Activated naive CD4-positive, alpha-beta T cell (primary cell): ENCODE measurements around the gene PHF21A.
"Not testable (repeated sequence)": the region's sequence is repeated elsewhere in the genome, so short reads cannot be mapped to it uniquely, and the experiment has no call there.

Experiments used
- DNase-seq, 4 experiments: peaks; one replicate each; lab custom pipeline; 2025; lab: John Stamatoyannopoulos, UW

PHF21A gene

DNA sequence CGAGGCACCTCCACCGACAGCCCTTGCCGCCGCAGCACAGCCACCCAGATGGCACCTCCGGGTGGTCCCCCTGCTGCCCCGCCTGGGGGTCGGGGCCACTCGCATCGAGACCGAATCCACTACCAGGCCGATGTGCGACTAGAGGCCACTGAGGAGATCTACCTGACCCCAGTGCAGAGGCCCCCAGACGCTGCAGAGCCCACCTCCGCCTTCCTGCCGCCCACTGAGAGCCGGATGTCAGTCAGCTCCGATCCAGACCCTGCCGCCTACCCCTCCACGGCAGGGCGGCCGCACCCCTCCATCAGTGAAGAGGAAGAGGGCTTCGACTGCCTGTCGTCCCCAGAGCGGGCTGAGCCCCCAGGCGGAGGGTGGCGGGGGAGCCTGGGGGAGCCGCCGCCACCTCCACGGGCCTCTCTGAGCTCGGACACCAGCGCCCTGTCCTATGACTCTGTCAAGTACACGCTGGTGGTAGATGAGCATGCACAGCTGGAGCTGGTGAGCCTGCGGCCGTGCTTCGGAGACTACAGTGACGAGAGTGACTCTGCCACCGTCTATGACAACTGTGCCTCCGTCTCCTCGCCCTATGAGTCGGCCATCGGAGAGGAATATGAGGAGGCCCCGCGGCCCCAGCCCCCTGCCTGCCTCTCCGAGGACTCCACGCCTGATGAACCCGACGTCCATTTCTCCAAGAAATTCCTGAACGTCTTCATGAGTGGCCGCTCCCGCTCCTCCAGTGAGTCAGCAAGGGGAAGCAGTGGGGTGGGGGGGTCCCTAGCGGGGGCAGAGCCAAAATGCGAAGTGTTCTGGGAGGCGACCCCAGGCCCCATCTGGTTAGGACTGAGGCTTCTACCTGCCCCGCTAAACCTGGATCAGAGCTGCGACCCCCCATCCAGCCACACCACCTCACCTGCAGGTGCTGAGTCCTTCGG lies 218.5 kb downstream of the PHF21A start:
- DNase-seq, result no peak

DNA sequence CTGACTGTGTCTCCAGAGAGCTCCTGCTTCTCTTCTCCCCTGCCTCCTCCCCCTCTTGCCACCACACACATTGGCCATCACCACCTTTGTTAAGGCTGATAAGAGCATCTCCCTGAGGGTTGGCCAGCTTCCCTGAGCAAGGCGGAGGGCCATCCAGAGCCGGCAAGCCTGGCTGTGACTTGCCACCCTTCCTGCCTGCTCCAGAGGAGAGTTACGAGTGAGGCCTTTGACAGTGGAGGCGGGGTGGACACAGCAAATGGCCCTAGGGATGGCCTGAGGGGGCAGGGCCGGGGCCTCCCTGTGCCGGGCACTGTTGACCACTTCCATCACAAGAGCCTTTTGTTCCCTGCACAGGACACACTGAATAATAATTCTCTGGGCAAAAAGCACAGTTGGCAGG lies 219.6 kb downstream of the PHF21A start:
- no peak for DNase-seq

DNA sequence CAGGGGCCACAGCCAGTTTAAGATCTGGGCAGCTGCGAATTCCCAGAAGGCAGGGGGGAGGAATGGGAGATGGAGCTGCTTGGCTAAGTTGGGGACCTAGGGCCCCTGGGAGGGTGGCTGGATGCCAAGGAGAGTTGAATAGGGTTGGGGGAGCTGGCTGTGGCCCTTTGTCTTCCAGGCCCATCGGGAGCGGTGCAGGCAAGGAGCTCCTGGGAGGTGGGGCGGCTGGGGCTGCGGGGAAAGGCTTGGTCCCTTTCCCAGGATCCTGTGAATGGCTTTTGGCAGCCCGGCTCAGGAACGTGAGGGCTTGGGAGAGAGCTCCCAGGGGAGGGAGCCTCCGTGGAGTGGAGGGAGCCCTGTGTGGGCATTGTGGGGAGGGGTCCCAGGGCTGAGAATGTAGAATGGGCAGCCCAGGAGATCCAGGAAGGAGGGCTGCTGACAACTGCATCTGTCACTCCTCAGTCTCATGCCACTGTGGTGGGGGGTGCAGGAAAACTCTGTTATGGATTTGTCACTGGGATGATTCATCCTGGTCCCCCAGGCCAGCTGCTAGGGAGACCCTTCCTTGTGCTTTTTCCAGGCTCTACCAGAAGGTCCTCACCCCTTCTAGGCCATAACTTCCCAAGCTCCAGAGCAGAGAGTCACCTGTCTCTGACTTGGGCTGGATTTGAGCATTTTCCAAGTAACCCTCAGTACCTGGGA lies 220.2 kb downstream of the PHF21A start:
- no peak for DNase-seq

DNA sequence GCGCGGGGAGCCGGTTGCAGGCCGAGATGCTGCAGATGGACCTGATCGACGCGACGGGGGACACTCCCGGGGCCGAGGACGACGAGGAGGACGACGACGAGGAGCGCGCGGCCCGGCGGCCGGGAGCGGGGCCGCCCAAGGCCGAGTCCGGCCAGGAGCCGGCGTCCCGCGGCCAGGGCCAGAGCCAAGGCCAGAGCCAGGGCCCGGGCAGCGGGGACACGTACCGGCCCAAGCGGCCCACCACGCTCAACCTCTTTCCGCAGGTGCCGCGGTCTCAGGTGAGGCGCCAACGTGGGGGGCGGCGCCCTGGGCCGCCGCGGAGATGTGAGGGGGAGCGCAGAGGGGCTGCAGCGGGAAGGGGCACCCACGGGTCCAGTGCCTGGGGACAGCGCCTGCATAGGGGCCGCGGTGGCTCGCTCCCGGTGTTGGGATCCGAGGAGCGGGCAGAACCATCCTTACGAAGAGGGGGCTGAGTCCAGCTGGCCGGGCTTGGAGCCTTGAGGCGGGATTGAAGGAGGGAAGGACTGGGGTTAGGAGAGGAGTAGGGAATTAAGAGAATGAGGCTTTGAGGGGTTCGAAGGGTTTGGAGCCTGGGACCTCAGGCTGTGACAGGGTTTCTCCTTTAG lies 221.0 kb downstream of the PHF21A start:
- DNase-seq, result not testable (repeated sequence)

DNA sequence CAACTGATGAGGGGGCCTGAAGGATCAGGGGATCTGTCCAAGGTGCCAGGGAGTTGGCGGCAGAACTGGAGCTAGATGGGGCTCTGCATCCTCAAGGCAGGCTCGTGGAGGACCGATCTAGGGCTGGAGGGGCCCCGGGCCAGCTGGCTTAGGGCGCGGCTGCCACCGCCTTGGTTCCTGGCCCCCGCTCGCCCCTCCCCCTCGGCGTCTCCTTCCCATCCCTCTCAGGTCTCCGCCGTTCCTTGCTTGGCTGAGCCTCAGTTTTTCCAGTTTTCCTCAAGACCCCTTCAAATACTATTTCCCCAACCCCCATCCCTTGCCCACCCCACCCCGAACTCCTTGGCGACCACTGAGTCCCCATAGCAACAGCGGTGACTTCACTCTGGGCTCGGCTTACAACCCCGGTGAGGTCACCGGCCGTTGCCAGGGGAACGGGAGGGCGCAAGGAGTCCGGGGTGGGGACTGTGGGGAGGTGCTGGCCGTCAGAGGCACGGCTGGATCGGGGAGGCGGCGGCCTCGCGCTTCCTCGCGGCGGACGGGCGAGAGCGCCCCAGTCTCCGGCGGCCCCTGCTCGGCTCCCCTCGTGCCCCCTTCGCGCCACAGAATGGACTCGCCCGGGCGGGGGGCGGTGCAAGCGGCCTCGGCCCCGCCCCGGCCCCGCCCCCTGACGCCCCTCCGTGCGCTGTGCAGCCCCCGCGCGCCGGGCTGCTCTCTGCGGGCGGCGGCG lies 221.6 kb downstream of the PHF21A start:
- peak in 1 of 4 experiments; percentile 40 for DNase-seq

DNA sequence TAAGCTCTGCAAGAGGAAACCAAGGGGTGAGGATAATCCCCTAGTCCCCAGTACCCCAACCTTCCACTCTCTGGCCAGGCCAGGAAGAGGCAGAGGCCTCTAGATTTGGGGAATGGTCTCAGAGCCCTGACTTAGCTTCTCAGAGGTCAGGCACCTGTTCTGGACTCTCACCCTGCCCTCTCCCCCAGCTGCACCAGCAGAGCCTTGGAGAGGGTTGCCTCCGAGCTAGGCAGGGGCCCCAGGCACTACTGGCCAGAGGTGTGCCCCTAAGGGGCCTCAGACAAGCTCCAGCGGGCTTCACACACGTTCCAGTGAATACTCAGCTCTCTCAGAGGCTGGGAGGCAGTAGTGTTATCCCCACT lies 222.2 kb downstream of the PHF21A start:
- no peak for DNase-seq

DNA sequence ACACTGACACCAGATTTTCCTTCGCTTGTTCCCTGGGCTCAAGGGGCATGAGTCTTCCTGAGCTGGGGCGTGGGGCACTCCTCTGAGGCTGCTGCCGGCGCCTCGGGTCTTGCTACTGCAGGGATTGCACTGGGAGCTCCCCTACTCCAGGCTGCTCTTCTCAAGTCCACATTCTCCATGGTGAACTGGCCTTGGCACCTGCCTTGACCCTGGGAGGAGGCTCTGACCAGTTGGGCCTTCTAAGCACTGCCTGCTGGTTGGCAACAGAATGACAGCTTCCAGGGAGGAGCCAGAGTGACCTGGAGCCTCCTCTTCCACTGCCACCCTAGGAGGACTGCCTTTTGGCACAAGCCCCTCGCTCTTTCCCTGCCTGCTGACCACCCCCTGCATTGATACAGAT lies 223.7 kb downstream of the PHF21A start:
- no peak for DNase-seq

DNA sequence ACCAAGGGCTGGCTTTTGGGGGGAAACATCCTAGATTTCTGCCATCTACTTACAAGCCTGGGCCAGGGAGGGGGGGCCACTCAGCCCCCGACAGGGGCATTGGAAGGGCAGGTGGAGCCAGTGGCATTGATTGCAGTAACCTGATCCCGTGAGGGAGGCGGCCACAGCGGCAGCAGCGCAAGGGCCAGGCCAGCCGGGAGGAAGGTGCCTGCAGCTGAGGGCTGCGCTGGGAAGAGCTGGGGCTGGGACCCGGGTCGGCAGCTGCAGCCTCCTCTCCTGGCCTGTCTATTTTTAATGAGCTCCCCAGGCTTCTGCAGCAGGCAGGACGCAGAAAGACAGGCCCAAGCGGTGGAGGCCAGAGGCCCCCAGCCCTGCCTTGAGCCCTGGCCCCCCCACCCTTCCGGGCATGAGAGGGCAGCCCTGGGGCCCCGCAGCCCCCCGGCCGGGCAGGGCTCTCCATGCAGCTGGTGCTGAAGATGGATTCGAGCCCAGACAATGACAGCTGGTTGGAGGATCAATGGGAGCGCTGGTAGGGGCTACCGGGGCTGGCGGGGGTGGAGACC lies 224.8 kb downstream of the PHF21A start:
- DNase-seq, result no peak

DNA sequence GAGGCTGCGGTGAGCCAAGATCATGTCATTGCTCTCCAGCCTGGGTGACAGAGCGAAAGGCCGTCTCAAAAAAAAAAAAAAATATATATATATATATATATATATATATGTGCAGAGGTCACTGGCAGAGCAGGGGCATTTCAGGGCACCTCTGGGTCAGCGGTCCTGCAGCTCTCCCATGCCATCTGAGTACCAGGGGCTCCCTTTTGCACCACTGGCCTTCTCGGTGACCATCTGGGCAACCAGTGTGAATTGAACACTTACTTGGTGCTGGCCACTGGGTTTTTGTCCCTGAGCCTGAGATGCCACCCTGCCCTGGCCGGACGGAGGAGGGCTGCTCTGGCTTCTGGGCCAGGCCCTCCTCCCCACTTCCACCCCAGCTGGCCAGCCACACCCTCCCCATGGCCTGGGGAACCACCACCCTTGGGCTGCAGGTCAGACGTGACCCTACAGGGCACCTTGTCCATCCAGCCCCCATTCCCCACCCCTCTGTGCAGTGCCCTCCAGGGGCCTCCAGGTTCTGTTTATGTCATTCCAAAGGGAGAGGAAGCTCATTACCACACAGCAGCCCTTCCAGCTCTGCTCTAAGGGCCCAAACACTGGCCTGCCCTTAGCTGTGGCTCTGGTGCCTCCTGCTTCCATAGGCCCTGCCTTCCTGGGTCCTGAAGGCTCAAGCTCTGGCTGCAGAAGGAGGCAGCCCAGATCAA lies 225.5 kb downstream of the PHF21A start:
- no peak for DNase-seq

DNA sequence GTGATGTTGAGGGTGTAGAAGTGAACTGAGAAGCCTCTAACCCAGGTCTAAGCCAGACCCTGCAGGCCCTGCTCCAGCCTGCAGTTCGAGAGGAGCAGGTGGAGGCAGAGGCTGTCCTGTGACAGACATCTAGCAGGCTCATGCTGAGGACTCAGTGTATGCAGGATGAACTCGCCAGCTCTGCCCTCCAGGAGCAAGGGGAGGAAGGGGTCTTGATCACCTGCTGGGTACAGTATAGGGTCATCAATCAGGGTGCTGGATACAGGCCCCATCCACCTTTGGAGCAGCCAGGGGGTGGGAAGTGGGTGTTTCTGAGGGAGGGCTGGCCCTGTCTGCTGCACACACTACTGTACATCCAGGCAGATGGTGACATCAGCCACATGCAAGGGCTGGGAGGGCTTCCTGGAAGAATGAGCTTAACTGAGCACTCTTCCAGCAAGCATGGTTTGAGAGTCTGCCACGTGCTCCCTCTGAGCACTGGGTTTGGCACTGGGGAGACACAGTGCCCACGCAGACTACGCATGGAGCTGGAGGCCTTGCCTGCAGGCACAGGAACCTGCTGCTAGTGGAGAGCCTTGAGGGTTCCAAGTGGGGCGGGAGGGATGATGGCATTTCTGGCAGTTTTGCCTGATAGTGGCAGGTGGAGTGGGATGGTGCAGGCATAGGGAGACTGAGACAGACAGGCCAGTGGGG lies 226.6 kb downstream of the PHF21A start:
- DNase-seq, result no peak

DNA sequence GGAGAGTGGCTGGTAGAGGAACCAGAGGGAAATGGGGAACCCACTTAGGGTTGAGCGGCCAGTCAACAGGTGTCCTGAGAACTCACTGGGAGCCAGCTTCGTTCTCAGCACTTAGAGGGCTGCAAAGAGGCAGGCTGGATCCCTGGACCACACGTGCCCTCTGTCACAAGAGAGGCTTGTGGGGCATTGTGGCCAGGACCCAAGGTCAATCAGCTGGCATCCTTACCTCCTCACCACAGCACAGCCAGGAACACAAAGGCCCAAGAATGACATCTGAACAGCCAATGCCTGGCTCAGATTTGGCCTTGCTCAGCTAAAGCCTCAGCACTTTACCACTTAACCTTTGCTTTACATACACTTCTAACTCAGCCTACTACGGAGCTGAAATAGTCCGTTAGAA lies 228.4 kb downstream of the PHF21A start:
- DNase-seq, result no peak

DNA sequence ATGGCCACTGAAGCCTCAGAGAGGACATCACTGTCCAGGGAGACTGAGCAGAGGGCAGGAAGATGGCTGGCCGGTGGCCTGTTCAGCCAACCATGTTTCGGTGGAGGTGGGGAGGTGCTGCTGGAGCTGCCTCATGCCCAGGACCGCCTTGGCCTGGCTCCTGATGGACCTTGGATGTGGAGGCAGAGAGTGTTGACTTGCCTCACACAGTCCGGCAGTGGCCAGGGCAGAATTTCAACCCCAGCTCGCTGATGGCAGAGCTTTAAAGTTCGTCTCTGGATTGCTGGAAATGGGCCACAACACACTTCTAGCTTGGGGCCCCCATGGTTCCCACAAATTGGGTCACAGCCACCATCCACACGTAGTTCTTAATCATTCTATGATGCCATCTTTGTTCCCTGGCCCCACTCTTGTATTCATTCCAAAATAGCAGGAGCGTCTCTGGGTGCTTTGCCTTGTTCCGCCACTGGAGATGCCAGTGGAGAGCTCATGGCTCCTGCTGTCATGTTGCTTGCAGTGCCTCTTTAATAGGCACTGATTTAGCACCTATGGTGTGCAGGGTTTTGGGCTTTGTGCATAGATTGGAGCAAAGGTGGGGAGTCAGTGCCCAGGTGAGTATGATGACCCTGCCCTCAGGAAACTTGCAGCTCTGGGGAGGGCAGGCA lies 230.2 kb downstream of the PHF21A start:
- DNase-seq, result no peak

DNA sequence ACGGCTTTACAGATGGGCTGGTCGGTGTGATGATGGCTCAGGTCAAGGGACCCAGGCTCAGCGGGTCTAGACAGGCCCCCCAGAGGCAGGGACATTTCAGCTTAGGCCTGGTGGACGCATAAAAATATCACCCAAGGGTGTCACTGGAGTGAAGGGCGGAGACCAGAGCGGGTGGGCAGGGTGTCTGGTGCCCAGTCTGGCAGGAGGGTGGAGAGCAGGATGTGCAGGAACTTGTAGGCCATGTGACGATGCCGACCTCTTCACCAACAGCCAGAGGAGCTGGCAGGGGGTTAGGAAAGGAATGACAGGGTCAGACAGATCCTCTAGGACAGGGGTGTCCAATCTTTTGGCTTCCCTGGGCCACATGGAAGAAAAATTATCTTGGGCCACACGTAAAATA lies 231.3 kb downstream of the PHF21A start:
- no peak for DNase-seq

DNA sequence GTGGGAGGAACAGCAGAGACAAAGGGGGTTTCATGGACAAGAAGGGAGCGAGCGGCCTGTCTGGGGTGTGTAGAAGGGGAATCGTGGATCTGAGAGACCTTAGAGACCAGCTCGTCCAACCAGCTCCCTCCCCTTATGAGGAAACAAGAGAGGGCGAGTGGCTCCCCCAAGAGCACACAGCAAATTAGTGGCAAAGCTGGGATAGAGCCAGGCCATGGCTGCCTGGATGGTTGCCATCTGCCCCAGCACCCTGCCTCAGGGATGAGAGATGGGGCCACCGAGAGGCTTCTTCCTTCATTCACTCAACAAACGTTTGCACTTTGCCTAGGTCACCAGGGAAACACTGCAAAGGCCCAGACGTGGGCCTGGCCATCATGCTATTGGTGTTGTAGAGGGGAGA lies 231.7 kb downstream of the PHF21A start:
- no peak for DNase-seq

DNA sequence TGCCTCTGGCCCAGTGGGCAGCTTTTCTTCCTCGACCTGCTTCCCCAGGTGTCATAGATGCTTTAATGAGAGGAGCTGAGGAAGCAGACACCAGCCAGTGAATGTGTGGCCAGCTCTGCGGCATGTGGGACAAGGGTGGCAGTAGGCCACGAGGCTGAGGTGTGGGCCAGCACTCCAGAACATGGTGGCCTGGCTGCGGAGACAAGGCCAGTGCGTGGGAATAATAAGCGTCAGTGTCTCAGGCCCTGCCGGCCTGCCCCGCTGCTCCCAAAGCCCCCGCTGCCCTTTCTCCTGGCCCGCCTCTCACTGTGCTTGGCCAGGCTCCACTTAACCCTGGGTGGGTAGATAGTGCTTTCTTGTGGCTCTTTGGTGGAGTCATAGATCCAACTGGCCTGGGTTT lies 233.7 kb downstream of the PHF21A start:
- no peak for DNase-seq

DNA sequence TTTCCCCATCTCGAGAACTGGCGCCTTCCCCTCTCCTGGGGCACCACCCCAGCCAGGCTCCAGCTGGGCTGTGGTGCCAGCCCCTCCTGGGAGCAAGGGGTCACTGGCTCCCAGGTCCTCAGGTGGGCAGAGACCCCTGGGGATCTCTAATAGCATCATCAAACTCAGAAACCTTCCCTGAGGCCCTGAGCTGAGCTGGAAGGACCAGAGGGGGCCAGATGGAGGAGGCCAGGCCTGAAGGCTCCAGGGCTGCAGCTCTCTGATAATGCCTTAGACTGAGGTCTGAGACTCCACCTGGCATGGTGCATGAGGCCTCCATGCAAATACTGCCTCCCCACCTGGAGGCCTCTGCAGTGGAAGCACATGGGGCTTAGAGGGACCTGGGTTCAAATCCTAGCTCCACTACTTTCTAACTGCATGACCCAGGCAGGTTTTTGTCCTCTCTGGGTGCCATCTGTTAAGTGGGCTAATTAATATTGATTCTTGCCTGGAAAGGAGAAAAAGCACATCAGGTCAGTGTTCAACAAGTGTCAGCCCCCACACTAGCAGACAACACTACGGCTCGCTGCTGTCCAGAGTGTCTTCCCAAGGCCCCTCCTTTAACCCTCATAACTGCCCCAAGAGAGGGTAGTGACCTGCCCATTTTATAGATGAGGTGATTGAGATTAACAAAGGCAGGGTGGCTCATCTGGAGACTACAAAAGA lies 234.3 kb downstream of the PHF21A start:
- DNase-seq, result no peak

DNA sequence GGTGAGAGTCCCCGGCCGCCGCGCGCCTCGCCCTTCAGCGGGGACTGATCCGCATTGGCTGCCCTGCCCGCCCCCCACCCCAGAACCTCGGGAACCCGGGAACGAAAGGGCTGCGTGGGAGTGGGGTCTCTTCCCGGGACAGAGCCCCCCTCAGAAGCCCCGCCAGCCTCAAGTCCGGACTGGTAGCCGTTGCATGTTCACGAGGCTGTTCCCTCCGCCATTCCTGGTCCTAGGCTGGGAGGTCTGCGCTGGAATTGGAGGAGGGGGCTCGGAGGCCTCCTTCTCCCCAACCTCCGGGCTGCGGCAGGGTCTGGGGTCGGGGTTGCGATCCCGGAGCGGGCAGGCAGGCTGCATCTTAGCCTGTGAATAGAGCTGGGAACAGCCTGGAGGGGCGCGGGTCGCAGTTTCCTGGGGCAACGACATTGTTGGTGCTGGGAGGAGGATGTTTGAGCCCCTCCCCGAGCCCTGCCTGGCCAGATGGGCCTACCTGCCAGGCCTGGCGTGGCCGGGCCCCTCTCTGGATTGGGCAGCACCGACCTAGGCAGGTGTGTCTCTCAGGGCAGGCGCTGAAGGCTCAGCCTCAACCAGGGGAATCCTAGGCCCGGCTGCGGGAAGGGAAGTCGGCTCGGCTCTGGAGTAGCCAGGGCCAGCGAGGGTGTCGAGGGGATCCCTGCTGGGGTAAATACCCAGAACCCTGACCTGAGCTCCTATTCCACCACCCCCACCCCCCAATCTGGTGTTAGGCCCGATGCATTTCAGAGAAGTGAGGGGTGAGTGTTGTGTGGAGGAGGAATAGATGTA lies 235.1 kb downstream of the PHF21A start:
- no peak for DNase-seq

DNA sequence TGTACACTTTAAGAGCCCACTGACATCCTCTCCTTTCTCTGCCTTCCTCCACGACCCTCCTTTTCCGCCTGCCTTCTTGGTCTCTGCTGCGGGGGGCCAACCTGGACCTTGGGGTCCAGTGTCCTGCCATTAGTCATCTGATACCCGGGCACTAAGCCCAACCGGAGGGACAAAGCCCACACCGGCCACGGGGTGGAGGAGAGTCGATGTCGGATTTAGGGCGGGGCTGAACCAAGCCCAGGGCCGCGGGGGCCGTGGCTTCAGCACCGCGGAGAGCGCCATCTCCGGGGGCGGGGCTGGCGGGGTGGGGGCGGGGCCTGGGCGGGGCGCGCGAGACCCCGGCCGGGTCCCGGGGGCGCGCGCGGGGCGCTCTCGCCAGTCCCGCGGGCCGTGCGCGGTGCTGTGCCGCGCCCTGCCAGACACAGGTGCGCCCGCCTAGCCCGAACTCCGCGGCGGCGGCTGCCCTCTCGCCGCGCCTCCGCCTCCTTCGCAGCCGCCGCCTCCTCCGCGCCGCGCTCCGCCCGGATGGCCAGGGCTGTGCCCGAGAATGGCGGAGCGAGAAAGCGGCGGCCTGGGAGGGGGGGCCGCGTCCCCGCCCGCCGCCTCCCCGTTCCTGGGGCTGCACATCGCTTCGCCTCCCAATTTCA lies 235.9 kb downstream of the PHF21A start, which contains the start of gene MAPK8IP1:
MAPK8IP1 (plus strand) TSS at position 378 of the 647 bp plus-strand sequence; CDS start at position 548, 170 bp downstream.
- peak in 2 of 4 experiments; percentile 27 to 51 for DNase-seq
